ENCODE data around the gene NFASC.

NFASC gene

DNA sequence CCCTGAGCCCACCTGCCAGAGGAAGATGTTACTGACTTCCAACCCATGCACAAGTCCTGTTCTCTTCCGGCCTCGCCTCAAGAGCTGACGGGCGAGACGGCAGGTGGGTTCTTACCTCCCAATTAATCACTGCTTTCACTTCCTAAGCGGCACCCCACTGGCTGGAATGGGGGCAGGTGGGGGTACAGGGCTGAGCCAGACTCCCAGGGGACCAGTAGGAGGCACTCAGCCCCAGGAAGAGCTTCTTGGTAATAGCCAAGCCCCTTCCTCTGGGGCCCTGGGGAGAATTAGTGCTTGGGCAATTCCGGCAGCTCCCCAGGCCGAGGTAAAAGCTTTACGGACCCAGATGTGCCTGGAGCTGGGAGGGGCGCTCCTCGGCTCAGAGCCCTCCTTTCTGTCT, 182.0 kb downstream of the NFASC start:
- TF ChIP-seq POLR2AphosphoS5 (IDR thresholded peaks at IDR 0.05; ENCODE audit: low read depth, low read length): no peak
- TF ChIP-seq FOXP2 (optimal IDR thresholded peaks at IDR 0.05; ENCODE audit: borderline replicate concordance, extremely low read depth, extremely low read length, insufficient read depth): no peak
- TF ChIP-seq, protein P1, sequence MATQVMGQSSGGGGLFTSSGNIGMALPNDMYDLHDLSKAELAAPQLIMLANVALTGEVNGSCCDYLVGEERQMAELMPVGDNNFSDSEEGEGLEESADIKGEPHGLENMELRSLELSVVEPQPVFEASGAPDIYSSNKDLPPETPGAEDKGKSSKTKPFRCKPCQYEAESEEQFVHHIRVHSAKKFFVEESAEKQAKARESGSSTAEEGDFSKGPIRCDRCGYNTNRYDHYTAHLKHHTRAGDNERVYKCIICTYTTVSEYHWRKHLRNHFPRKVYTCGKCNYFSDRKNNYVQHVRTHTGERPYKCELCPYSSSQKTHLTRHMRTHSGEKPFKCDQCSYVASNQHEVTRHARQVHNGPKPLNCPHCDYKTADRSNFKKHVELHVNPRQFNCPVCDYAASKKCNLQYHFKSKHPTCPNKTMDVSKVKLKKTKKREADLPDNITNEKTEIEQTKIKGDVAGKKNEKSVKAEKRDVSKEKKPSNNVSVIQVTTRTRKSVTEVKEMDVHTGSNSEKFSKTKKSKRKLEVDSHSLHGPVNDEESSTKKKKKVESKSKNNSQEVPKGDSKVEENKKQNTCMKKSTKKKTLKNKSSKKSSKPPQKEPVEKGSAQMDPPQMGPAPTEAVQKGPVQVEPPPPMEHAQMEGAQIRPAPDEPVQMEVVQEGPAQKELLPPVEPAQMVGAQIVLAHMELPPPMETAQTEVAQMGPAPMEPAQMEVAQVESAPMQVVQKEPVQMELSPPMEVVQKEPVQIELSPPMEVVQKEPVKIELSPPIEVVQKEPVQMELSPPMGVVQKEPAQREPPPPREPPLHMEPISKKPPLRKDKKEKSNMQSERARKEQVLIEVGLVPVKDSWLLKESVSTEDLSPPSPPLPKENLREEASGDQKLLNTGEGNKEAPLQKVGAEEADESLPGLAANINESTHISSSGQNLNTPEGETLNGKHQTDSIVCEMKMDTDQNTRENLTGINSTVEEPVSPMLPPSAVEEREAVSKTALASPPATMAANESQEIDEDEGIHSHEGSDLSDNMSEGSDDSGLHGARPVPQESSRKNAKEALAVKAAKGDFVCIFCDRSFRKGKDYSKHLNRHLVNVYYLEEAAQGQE (IDR thresholded peaks at IDR 0.05; ENCODE audit: insufficient read depth in 1 of 2, low read depth in 2 of 2, low read length in 2 of 2): no peak
- no peak for TF ChIP-seq SIN3A (IDR thresholded peaks at IDR 0.05; ENCODE audit: borderline replicate concordance, insufficient read depth, low read length)
- TF ChIP-seq TAF1 (IDR thresholded peaks at IDR 0.05; ENCODE audit: borderline replicate concordance, insufficient read depth, low read length): no peak

- TF ChIP-seq SIN3A (IDR thresholded peaks at IDR 0.05; ENCODE audit: borderline replicate concordance, insufficient read depth, low read length) (no peak), POLR2AphosphoS5 (IDR thresholded peaks at IDR 0.05; ENCODE audit: low read depth, low read length) (no peak), TAF1 (IDR thresholded peaks at IDR 0.05; ENCODE audit: borderline replicate concordance, insufficient read depth, low read length) (no peak), FOXP2 (optimal IDR thresholded peaks at IDR 0.05; ENCODE audit: borderline replicate concordance, extremely low read depth, extremely low read length, insufficient read depth) (no peak)
- TF ChIP-seq, protein P1 (IDR thresholded peaks at IDR 0.05; ENCODE audit: insufficient read depth in 1 of 2, low read depth in 2 of 2, low read length in 2 of 2): no peak
Measured at GRCh38 chr1:205053296-205053695, 182.6 kb downstream of the NFASC start.

- TF ChIP-seq TAF1 (IDR thresholded peaks at IDR 0.05; ENCODE audit: borderline replicate concordance, insufficient read depth, low read length): no peak
- TF ChIP-seq, protein P1 (IDR thresholded peaks at IDR 0.05; ENCODE audit: insufficient read depth in 1 of 2, low read depth in 2 of 2, low read length in 2 of 2): no peak
- TF ChIP-seq SIN3A (IDR thresholded peaks at IDR 0.05; ENCODE audit: borderline replicate concordance, insufficient read depth, low read length): no peak
- TF ChIP-seq POLR2AphosphoS5 (IDR thresholded peaks at IDR 0.05; ENCODE audit: low read depth, low read length): no peak
- no peak for TF ChIP-seq FOXP2 (optimal IDR thresholded peaks at IDR 0.05; ENCODE audit: borderline replicate concordance, extremely low read depth, extremely low read length, insufficient read depth)
Measured at GRCh38 chr1:205054013-205054412, 183.4 kb downstream of the NFASC start.

DNA sequence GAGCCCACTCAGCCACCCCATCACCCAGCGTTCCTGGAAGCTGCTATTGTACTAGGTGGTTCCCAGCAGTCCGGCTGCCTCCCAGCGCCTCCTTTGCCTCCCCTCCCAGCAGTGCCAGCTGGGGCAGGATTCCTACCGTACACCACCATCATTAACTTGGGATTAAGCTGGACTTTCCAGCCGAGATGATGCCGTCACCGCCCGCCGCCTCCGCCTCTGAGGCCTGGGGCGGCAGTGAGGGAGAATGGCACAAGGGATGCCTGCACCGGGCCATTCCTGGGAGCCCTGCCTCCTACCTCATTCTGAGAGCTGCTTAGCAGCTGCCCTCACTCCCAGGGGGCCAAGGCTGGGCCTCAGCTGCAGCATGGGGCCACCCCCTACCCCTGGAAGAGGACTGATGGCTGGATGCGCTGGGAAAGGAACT, 185.5 kb downstream of the NFASC start:
- TF ChIP-seq FOXP2 (optimal IDR thresholded peaks at IDR 0.05; ENCODE audit: borderline replicate concordance, extremely low read depth, extremely low read length, insufficient read depth) (no peak), SIN3A (IDR thresholded peaks at IDR 0.05; ENCODE audit: borderline replicate concordance, insufficient read depth, low read length) (no peak), TAF1 (IDR thresholded peaks at IDR 0.05; ENCODE audit: borderline replicate concordance, insufficient read depth, low read length) (no peak), POLR2AphosphoS5 (IDR thresholded peaks at IDR 0.05; ENCODE audit: low read depth, low read length) (no peak)
- TF ChIP-seq, protein P1 (IDR thresholded peaks at IDR 0.05; ENCODE audit: insufficient read depth in 1 of 2, low read depth in 2 of 2, low read length in 2 of 2): no peak
